ENCODE measurements around the gene BEX5. TPM values are rescaled to one million over a fixed set of nuclear protein-coding genes. Genes with fewer than 3 reads are reported as not detected.
A peak's percentile ranks its signal among the peaks of the same experiment; 100 is the strongest.
"Not testable (repeated sequence)": the region's sequence is repeated elsewhere in the genome, so short reads cannot be mapped to it uniquely, and the experiment has no call there.

The BEX5 gene
- total and polyA plus RNA-seq, 2 donors (not counting 1 experiment from before 2014, with no cell fraction given): 0.91 to 1.2 TPM

- CTCF ChIA-PET: no interaction called here
- Mint-ChIP-seq H3K9me3 (ENCODE audit: insufficient read depth) (no peaks in the 10 kb centered on the region), H3K27me3 (peaks cover 14% of the 10 kb centered on the region), H3K4me1 (peaks cover 16% of the 10 kb centered on the region), H3K4me3 (peak overlapping the region; percentile 95), H3K27ac (no peak overlapping the region)
- ATAC-seq (ENCODE audit: low read depth): no peak
- peaks cover 4 to 7% of the 10 kb centered on the region in 2 donors for H3K4me1 ChIP-seq (ENCODE audit: control insufficient read depth in 2 of 2, insufficient read depth in 2 of 2, low read length in 2 of 2)
- POLR2A ChIA-PET: no interaction called here
- peak overlapping the region; percentile 67 for H3K9ac ChIP-seq (ENCODE audit: low read length)
- TF ChIP-seq CTCF (IDR thresholded peaks at IDR 0.05) (no peak), EZH2 (IDR thresholded peaks at IDR 0.05; ENCODE audit: borderline replicate concordance, insufficient read depth, low read depth, low read length, poor library complexity, severe bottlenecking) (no peak)
- no peak for DNase-seq
- intact Hi-C loops (cut with micrococcal nuclease): no loop called here
- WGBS (ENCODE audit: insufficient coverage): 35% methylated on average over 6 of the region's 11 CpGs
- H3K27ac ChIP-seq (ENCODE audit: low read length in 2 of 2): no peak overlapping the region
- peak overlapping the region; percentile 78 for H2AFZ ChIP-seq (ENCODE audit: insufficient read depth, low read depth, low read length, poor library complexity, severe bottlenecking)
- peak overlapping the region in 2 of 5 experiments; percentile 58 to 61 for H3K4me3 ChIP-seq (ENCODE audit: control extremely low read depth in 1 of 5, extremely low read depth in 1 of 5, insufficient read depth in 1 of 5, low read depth in 2 of 5, low read length in 4 of 5)
- no peaks in the 10 kb centered on the region for H4K20me1 ChIP-seq (ENCODE audit: control insufficient read depth, insufficient read depth, low read length, poor library complexity, severe bottlenecking)
- H3K27me3 ChIP-seq (replicated peaks in 1 of 4; ENCODE audit: control extremely low read depth in 1 of 4, control insufficient read depth in 3 of 4, insufficient read depth in 4 of 4, low read length in 3 of 4): peaks cover 0 to 4% (median 0%) of the 10 kb centered on the region in 4 experiments
- H3K36me3 ChIP-seq (replicated peaks in 1 of 2; ENCODE audit: control extremely low read depth in 1 of 2, control insufficient read depth in 1 of 2, extremely low read depth in 1 of 2, insufficient read depth in 2 of 2, low read length in 1 of 2): no peaks in the 10 kb centered on the region
- no peaks in the 10 kb centered on the region for H3K79me2 ChIP-seq (ENCODE audit: control insufficient read depth, insufficient read depth, low read length)
- peak overlapping the region; percentile 75 for H3K4me2 ChIP-seq (replicated peaks; ENCODE audit: low read depth, low read length, poor library complexity, severe bottlenecking)
- no peaks in the 10 kb centered on the region for H3K9me3 ChIP-seq (ENCODE audit: control extremely low read depth in 1 of 3, control insufficient read depth in 2 of 3, insufficient read depth in 1 of 3, low read length in 2 of 3)
These were observed 1.4 kb downstream of the BEX5 start for GRCh38 chrX:102154218-102154860.

- H3K9ac ChIP-seq (ENCODE audit: low read length); H4K20me1 ChIP-seq (ENCODE audit: control insufficient read depth, insufficient read depth, low read length, poor library complexity, severe bottlenecking); H3K4me2 ChIP-seq (replicated peaks; ENCODE audit: low read depth, low read length, poor library complexity, severe bottlenecking); POLR2A ChIA-PET; H3K4me3 Mint-ChIP-seq; H3K79me2 ChIP-seq (ENCODE audit: control insufficient read depth, insufficient read depth, low read length); H3K36me3 ChIP-seq (replicated peaks in 1 of 2; ENCODE audit: control extremely low read depth in 1 of 2, control insufficient read depth in 1 of 2, extremely low read depth in 1 of 2, insufficient read depth in 2 of 2, low read length in 1 of 2); H2AFZ ChIP-seq (ENCODE audit: insufficient read depth, low read depth, low read length, poor library complexity, severe bottlenecking); H3K27ac Mint-ChIP-seq; H3K4me3 ChIP-seq (ENCODE audit: control extremely low read depth in 1 of 5, extremely low read depth in 1 of 5, insufficient read depth in 1 of 5, low read depth in 2 of 5, low read length in 4 of 5); H3K27me3 ChIP-seq (replicated peaks in 1 of 4; ENCODE audit: control extremely low read depth in 1 of 4, control insufficient read depth in 3 of 4, insufficient read depth in 4 of 4, low read length in 3 of 4); H3K4me1 ChIP-seq (ENCODE audit: control insufficient read depth in 2 of 2, insufficient read depth in 2 of 2, low read length in 2 of 2); DNase-seq; H3K27ac ChIP-seq (ENCODE audit: low read length in 2 of 2); CTCF ChIA-PET; H3K9me3 ChIP-seq (ENCODE audit: control extremely low read depth in 1 of 3, control insufficient read depth in 2 of 3, insufficient read depth in 1 of 3, low read length in 2 of 3); intact Hi-C loops (cut with micrococcal nuclease); ATAC-seq (ENCODE audit: low read depth); H3K4me1 Mint-ChIP-seq; H3K9me3 Mint-ChIP-seq (ENCODE audit: insufficient read depth): not testable (repeated sequence)
- no CpG with 5 or more reads among the region's 31 CpGs for WGBS (ENCODE audit: insufficient coverage)
- H3K27me3 Mint-ChIP-seq: peaks cover 18% of the 10 kb centered on the region
These were observed 13.5 kb downstream of the BEX5 start, which contains the start of gene TCEAL6 for GRCh38 chrX:102142274-102142673. Gene TCEAL6, minus strand, starts transcription at chrX:102142481.

GRCh38 chrX:102141631-102142030 lies 14.1 kb downstream of the BEX5 start:
- CTCF ChIA-PET; ATAC-seq (ENCODE audit: low read depth): not testable (repeated sequence)

More at GRCh38 chrX:102141631-102142030, 14.1 kb downstream of the BEX5 start:
- H3K27ac ChIP-seq (ENCODE audit: low read length in 2 of 2); H2AFZ ChIP-seq (ENCODE audit: insufficient read depth, low read depth, low read length, poor library complexity, severe bottlenecking); POLR2A ChIA-PET; H3K9me3 ChIP-seq (ENCODE audit: control extremely low read depth in 1 of 3, control insufficient read depth in 2 of 3, insufficient read depth in 1 of 3, low read length in 2 of 3); H3K4me1 ChIP-seq (ENCODE audit: control insufficient read depth in 2 of 2, insufficient read depth in 2 of 2, low read length in 2 of 2); intact Hi-C loops (cut with micrococcal nuclease); H3K4me3 Mint-ChIP-seq; H3K27me3 ChIP-seq (replicated peaks in 1 of 4; ENCODE audit: control extremely low read depth in 1 of 4, control insufficient read depth in 3 of 4, insufficient read depth in 4 of 4, low read length in 3 of 4); H3K36me3 ChIP-seq (replicated peaks in 1 of 2; ENCODE audit: control extremely low read depth in 1 of 2, control insufficient read depth in 1 of 2, extremely low read depth in 1 of 2, insufficient read depth in 2 of 2, low read length in 1 of 2); H3K9me3 Mint-ChIP-seq (ENCODE audit: insufficient read depth); H3K27ac Mint-ChIP-seq; H3K4me1 Mint-ChIP-seq; H3K9ac ChIP-seq (ENCODE audit: low read length); H3K4me2 ChIP-seq (replicated peaks; ENCODE audit: low read depth, low read length, poor library complexity, severe bottlenecking); H3K79me2 ChIP-seq (ENCODE audit: control insufficient read depth, insufficient read depth, low read length); DNase-seq; H3K4me3 ChIP-seq (ENCODE audit: control extremely low read depth in 1 of 5, extremely low read depth in 1 of 5, insufficient read depth in 1 of 5, low read depth in 2 of 5, low read length in 4 of 5); H4K20me1 ChIP-seq (ENCODE audit: control insufficient read depth, insufficient read depth, low read length, poor library complexity, severe bottlenecking): not testable (repeated sequence)
- 19% methylated on average over 12 of the region's 19 CpGs for WGBS (ENCODE audit: insufficient coverage)
- peaks cover 19% of the 10 kb centered on the region for H3K27me3 Mint-ChIP-seq

All from B cell (primary cell).